HCT116 (cell line): ENCODE measurements around the gene GREB1L. TPM values are rescaled to one million over a fixed set of nuclear protein-coding genes. Genes with fewer than 3 reads are reported as not detected.

Experiments
- ATAC-seq: fragments of 200-7000 bp; cut with Tn5 transposase; 2 replicates; pipeline ENCODE4 v1.9.1; 2020; ENCODE audit warnings: mild to moderate bottlenecking, moderate library complexity
- BruUV-seq: library from RNA; stranded (reverse); fragments of 400-500 nt; replicated peaks from 2 replicates; lab custom pipeline; 2021; lab: Mats Ljungman, UMichigan
- CTCF ChIA-PET: fragments of 300-600 bp; sonication (Branson Sonifier 250); formaldehyde crosslinking; loops from one replicate; lab custom pipeline; 2021; ENCODE audit warnings: antibody characterized with exemption; lab: Charles Lee
- POLR2A ChIA-PET: fragments of 300-600, 350-600 bp; sonication (Branson Sonifier 250); formaldehyde crosslinking; loops from one replicate; lab custom pipeline; 2021; ENCODE audit warnings: antibody characterized with exemption; lab: Charles Lee
- RAD21 ChIA-PET, 2 experiments: fragments of 300-600 bp; sonication (Branson Sonifier 250); formaldehyde crosslinking; loops; one replicate each; lab custom pipeline; 2023; ENCODE audit warnings: low total read pairs in 2 of 2; ENCODE audit not compliant: uncharacterized antibody in 2 of 2, unreplicated experiment in 2 of 2, low non-redundant PET in 1 of 2; lab: Charles Lee
- DNase-seq: peaks from one replicate; pipeline ENCODE4 v3.0.0-alpha.2; 2010; ENCODE audit warnings: low read depth, low spot score
- H2AFZ ChIP-seq: fragments of 200-600 bp; shearing (Covaris generic), sonication (generic); 2 replicates; pipeline ENCODE4 v1.6.1; 2017; ENCODE audit warnings: low read depth, mixed run types, mixed read lengths, antibody characterized with exemption, low read length; ENCODE audit not compliant: poor library complexity, severe bottlenecking
- H3K27ac ChIP-seq: 2 replicates; pipeline ENCODE4 v1.5.1; 2012; ENCODE audit warnings: low read depth, low read length
- H3K27me3 ChIP-seq: fragments of 200-600 bp; sonication (generic); 2 replicates; pipeline ENCODE4 v1.6.1; 2016; ENCODE audit warnings: mixed run types, low read length, mixed read lengths; ENCODE audit not compliant: insufficient read depth
- H3K36me3 ChIP-seq, 2 experiments: fragments of 200-500 bp in 1 of 2; fragments of 200-600 bp in 1 of 2; sonication (Bioruptor generic) in 1 of 2; sonication (generic) in 1 of 2; 2 replicates each; pipeline versions ENCODE4 v1.5.1 to v1.6.1; 2014 to 2016; ENCODE audit warnings: low read length in 2 of 2, inconsistent platforms in 1 of 2, mixed read lengths in 1 of 2, mixed run types in 1 of 2; ENCODE audit not compliant: insufficient read depth in 2 of 2, control insufficient read depth in 1 of 2
- H3K4me1 ChIP-seq, 2 experiments: fragments of 200-600 bp in 1 of 2; sonication (generic) in 1 of 2; 2 replicates each; pipeline versions ENCODE4 v1.5.1 to v1.6.1; 2012 to 2017; ENCODE audit warnings: low read length in 2 of 2, inconsistent platforms in 1 of 2, mild to moderate bottlenecking in 1 of 2, mixed read lengths in 1 of 2, mixed run types in 1 of 2, moderate library complexity in 1 of 2; ENCODE audit not compliant: insufficient read depth in 2 of 2, control insufficient read depth in 1 of 2
- H3K4me2 ChIP-seq: fragments of 200-600 bp; sonication (generic); 2 replicates; pipeline ENCODE4 v1.6.1; 2017; ENCODE audit warnings: mixed run types, low read length, mixed read lengths
- H3K4me3 ChIP-seq, 2 experiments: fragments of 200-600 bp in 1 of 2; sonication (generic) in 1 of 2; replicated peaks in 1 of 2; 2 replicates each; pipeline ENCODE4 v1.5.1; 2011 to 2016; ENCODE audit warnings: low read length in 2 of 2, control low read depth in 1 of 2, low read depth in 1 of 2, mild to moderate bottlenecking in 1 of 2, mixed read lengths in 1 of 2, mixed run types in 1 of 2
- H3K79me2 ChIP-seq: fragments of 200-600 bp; sonication (generic); 2 replicates; pipeline ENCODE4 v1.6.1; 2017; ENCODE audit warnings: mild to moderate bottlenecking, mixed run types, low read length, moderate library complexity, mixed read lengths; ENCODE audit not compliant: insufficient read depth
- H3K9ac ChIP-seq: fragments of 200-600 bp; sonication (generic); 2 replicates; pipeline ENCODE4 v1.6.1; 2016; ENCODE audit warnings: low read length, mixed read lengths
- H3K9me2 ChIP-seq: fragments of 200-600 bp; sonication (generic), shearing (Covaris generic); 2 replicates; pipeline ENCODE4 v1.6.1; 2017; ENCODE audit warnings: mixed run types, mild to moderate bottlenecking, moderate library complexity; ENCODE audit not compliant: insufficient read depth
- H3K9me3 ChIP-seq, 2 experiments: fragments of 200-500 bp in 1 of 2; fragments of 200-600 bp in 1 of 2; sonication (Bioruptor generic) in 1 of 2; sonication (generic) in 1 of 2; 2 replicates each; pipeline ENCODE4 v1.6.1; 2014 to 2017; ENCODE audit warnings: low read length in 2 of 2, mixed read lengths in 2 of 2, inconsistent platforms in 1 of 2, low read depth in 1 of 2, mild to moderate bottlenecking in 1 of 2, mixed run types in 1 of 2, moderate library complexity in 1 of 2; ENCODE audit not compliant: control insufficient read depth in 1 of 2, insufficient read depth in 1 of 2
- H4K20me1 ChIP-seq: fragments of 200-600 bp; sonication (generic), shearing (Covaris generic); 2 replicates; pipeline ENCODE4 v1.6.1; 2017; ENCODE audit warnings: mixed run types, mild to moderate bottlenecking, moderate library complexity; ENCODE audit not compliant: insufficient read depth
- CBX3 ChIP-seq: IDR thresholded peaks from 2 replicates; pipeline ENCODE4 v1.6.1; 2012; ENCODE audit warnings: low read depth
- CEBPB ChIP-seq: IDR thresholded peaks from 2 replicates; pipeline ENCODE4 v1.6.1; 2012; ENCODE audit warnings: low read depth
- EGR1 ChIP-seq: IDR thresholded peaks from 2 replicates; pipeline ENCODE4 v1.6.1; 2012; ENCODE audit warnings: low read depth
- ELF1 ChIP-seq: IDR thresholded peaks from 2 replicates; pipeline ENCODE4 v1.6.1; 2012; ENCODE audit warnings: low read depth, borderline replicate concordance
- EZH2phosphoT487 ChIP-seq: fragments of 200-600 bp; IDR thresholded peaks from 2 replicates; pipeline ENCODE4 v1.6.1; 2018; ENCODE audit warnings: antibody characterized with exemption, borderline replicate concordance
- JUND ChIP-seq: IDR thresholded peaks from 2 replicates; pipeline ENCODE4 v1.6.1; 2012
- RAD21 ChIP-seq: IDR thresholded peaks from 2 replicates; pipeline ENCODE4 v1.6.1; 2012; ENCODE audit warnings: low read depth, mild to moderate bottlenecking
- SRF ChIP-seq: IDR thresholded peaks from 2 replicates; pipeline ENCODE4 v1.6.1; 2012; ENCODE audit warnings: low read depth
- TCF7L2 ChIP-seq: IDR thresholded peaks from 2 replicates; pipeline ENCODE4 v1.7.0; 2011; ENCODE audit warnings: borderline replicate concordance, inconsistent platforms; ENCODE audit not compliant: insufficient read depth, insufficient read length; ENCODE audit errors: extremely low read depth
- ZNF274 ChIP-seq: fragments of 200-500 bp; sonication (Bioruptor generic); IDR thresholded peaks from 2 replicates; pipeline ENCODE4 v1.6.1; 2014; ENCODE audit warnings: mild to moderate bottlenecking, low read depth, low read length, inconsistent platforms
- intact Hi-C: fragments of 100-400 bp; cut with micrococcal nuclease; formaldehyde crosslinking; loops from 2 replicates; pipeline ENCODE4 v1.10.0; 2022
- total RNA-seq: library from RNA; stranded (reverse); gene quantifications from one replicate; pipeline ENCODE4 v1.2.1, GENCODE V29; 2021; ENCODE audit not compliant: unreplicated experiment
- TF ChIP-seq, protein P1 (sequence below): IDR thresholded peaks from 2 replicates; pipeline ENCODE4 v1.6.1; 2012
- TF ChIP-seq, protein P2 (sequence below): IDR thresholded peaks from 2 replicates; pipeline ENCODE4 v1.6.1; 2012
- TF ChIP-seq, protein P3 (sequence below): IDR thresholded peaks from 2 replicates; pipeline ENCODE4 v1.6.1; 2011; ENCODE audit warnings: mild to moderate bottlenecking, low read length, moderate library complexity; ENCODE audit not compliant: insufficient replicate concordance; ENCODE audit errors: extremely low read depth

GREB1L gene
- total RNA-seq, 1 experiment from 2014 or later = 12.2 TPM

DNA sequence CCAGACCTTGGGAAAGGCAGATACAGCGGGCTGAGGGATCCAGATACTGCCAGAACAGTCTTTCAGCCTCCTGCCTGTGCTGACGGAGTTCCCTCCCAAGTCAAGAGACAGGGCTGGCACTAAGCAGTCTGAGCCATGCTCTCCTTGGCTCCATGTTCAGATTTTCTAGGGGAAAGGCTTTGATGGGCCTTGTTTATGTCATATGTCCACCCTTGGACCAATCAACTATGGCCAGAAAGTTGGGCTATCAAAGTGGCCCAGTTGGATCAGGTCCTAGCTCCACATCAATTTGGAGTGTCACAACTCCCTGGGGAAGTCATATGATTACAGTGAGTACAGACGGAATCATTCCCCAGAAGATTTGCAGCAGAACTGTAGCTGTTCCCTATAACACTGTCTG lies 152.0 kb downstream of the GREB1L start:
- H3K4me3 ChIP-seq = no peak overlapping the region
- no peaks in the 10 kb centered on the region for H3K9me3 ChIP-seq
- ChIA-PET RAD21 (no interaction called here), POLR2A (no interaction called here), CTCF (no interaction called here)
- no peaks in the 10 kb centered on the region for H3K79me2 ChIP-seq
- H3K9ac ChIP-seq = no peak overlapping the region
- H3K36me3 ChIP-seq = no peaks in the 10 kb centered on the region
- DNase-seq = no peak
- H4K20me1 ChIP-seq = no peaks in the 10 kb centered on the region
- no peaks in the 10 kb centered on the region for H3K9me2 ChIP-seq
- intact Hi-C loops = loop anchor here (10.0 kb wide), 2 partner anchors 129 to 159 kb away; no protein-coding TSS in a partner anchor
- no peak overlapping the region for H3K27ac ChIP-seq
- peaks cover 8 to 35% of the 10 kb centered on the region in 2 experiments for H3K4me1 ChIP-seq
- no peak overlapping the region for H2AFZ ChIP-seq
- TF ChIP-seq, protein P1, sequence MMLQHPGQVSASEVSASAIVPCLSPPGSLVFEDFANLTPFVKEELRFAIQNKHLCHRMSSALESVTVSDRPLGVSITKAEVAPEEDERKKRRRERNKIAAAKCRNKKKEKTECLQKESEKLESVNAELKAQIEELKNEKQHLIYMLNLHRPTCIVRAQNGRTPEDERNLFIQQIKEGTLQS = no peak
- TF ChIP-seq ELF1 = no peak
- TF ChIP-seq EGR1 = no peak
- TF ChIP-seq, protein P2, sequence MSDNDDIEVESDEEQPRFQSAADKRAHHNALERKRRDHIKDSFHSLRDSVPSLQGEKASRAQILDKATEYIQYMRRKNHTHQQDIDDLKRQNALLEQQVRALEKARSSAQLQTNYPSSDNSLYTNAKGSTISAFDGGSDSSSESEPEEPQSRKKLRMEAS = no peak
- TF ChIP-seq TCF7L2 = no peak
- TF ChIP-seq, all 23 proteins: peak for 0
- Histone ChIP-seq H3K27me3 (no peaks in the 10 kb centered on the region), H3K4me2 (no peak overlapping the region)
- ATAC-seq = no peak
- no TSS peak for BruUV-seq

DNA sequence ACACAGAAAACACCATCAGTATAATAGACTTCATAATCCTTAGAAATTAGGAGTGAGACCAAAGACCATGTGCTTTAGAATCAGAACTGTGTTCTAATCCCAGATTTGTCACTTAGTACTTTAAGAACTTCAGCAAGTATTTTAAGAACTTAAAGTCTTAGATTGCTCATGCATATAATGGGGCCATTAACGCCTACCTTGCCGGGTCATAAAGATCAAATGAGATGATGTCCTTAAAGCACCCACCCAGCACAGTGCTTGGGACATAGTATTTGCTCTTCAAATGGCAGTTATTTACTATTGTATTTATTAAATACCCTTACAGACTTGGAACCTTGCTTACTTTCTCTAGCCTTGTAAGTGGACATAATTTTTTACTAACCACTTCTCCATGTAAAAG lies 156.1 kb downstream of the GREB1L start:
- ChIA-PET CTCF (no interaction called here), POLR2A (no interaction called here), RAD21 (no interaction called here)
- H3K27ac ChIP-seq = no peak overlapping the region
- H3K27me3 ChIP-seq = no peaks in the 10 kb centered on the region
- H3K36me3 ChIP-seq = no peaks in the 10 kb centered on the region
- no peak overlapping the region for H2AFZ ChIP-seq
- H3K4me3 ChIP-seq = no peak overlapping the region
- ATAC-seq = no peak
- H3K9me3 ChIP-seq = no peaks in the 10 kb centered on the region
- no peaks in the 10 kb centered on the region for H3K4me1 ChIP-seq
- TF ChIP-seq EGR1 = no peak
- TF ChIP-seq CBX3 = no peak
- no peak for TF ChIP-seq JUND
- no peak for TF ChIP-seq CEBPB
- TF ChIP-seq ZNF274 = no peak
- TF ChIP-seq SRF = no peak
- TF ChIP-seq, protein P3, sequence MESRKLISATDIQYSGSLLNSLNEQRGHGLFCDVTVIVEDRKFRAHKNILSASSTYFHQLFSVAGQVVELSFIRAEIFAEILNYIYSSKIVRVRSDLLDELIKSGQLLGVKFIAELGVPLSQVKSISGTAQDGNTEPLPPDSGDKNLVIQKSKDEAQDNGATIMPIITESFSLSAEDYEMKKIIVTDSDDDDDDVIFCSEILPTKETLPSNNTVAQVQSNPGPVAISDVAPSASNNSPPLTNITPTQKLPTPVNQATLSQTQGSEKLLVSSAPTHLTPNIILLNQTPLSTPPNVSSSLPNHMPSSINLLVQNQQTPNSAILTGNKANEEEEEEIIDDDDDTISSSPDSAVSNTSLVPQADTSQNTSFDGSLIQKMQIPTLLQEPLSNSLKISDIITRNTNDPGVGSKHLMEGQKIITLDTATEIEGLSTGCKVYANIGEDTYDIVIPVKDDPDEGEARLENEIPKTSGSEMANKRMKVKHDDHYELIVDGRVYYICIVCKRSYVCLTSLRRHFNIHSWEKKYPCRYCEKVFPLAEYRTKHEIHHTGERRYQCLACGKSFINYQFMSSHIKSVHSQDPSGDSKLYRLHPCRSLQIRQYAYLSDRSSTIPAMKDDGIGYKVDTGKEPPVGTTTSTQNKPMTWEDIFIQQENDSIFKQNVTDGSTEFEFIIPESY = no peak
- no peak for TF ChIP-seq TCF7L2
- TF ChIP-seq ELF1 = no peak
- TF ChIP-seq, protein P1 = no peak
- TF ChIP-seq RAD21 = no peak
- no peak for TF ChIP-seq EZH2phosphoT487
- H3K9ac ChIP-seq = no peak overlapping the region
- no peaks in the 10 kb centered on the region for H3K79me2 ChIP-seq
- no peaks in the 10 kb centered on the region for H3K9me2 ChIP-seq
- DNase-seq = no peak
- H4K20me1 ChIP-seq = no peaks in the 10 kb centered on the region
- no peak overlapping the region for H3K4me2 ChIP-seq
- intact Hi-C loops = loop anchor here (10.0 kb wide), 2 partner anchors 133 to 163 kb away; no protein-coding TSS in a partner anchor
- no TSS peak for BruUV-seq
